Lung (tissue), 12 donors: ENCODE measurements around the gene VWA5B1. TPM values are rescaled to one million over a fixed set of nuclear protein-coding genes. Genes with fewer than 3 reads are reported as not detected.

Experiments used
- ATAC-seq: fragments of 200-7000 bp; cut with Tn5 transposase; one replicate; pipeline ENCODE4 v1.9.1; 2020; ENCODE audit warnings: moderate number of reproducible peaks; ENCODE audit not compliant: insufficient read depth, low FRiP score
- DNase-seq, 3 donors: peaks; one replicate each; pipeline ENCODE4 v3.0.0-alpha.2; 2013 to 2017
- H3K27ac ChIP-seq, 2 donors: one replicate each; pipeline ENCODE4 v1.5.1; 2013; ENCODE audit warnings: mild to moderate bottlenecking in 2 of 2, moderate library complexity in 2 of 2, control low read depth in 1 of 2, inconsistent platforms in 1 of 2, low read depth in 1 of 2, low read length in 1 of 2
- H3K27me3 ChIP-seq, 3 donors: one replicate each; pipeline ENCODE4 v1.5.1; 2013; ENCODE audit warnings: low read length in 2 of 3; ENCODE audit not compliant: control insufficient read depth in 3 of 3, insufficient read depth in 3 of 3
- H3K36me3 ChIP-seq, 4 donors: one replicate each; pipeline ENCODE4 v1.5.1; 2013; ENCODE audit warnings: low read length in 4 of 4, mild to moderate bottlenecking in 1 of 4, moderate library complexity in 1 of 4; ENCODE audit not compliant: control insufficient read depth in 4 of 4, insufficient read depth in 4 of 4
- H3K4me1 ChIP-seq, 5 donors: one replicate each; pipeline ENCODE4 v1.5.1; 2013; ENCODE audit warnings: low read length in 5 of 5, mild to moderate bottlenecking in 2 of 5, moderate library complexity in 1 of 5; ENCODE audit not compliant: control insufficient read depth in 5 of 5, insufficient read depth in 5 of 5
- H3K4me3 ChIP-seq: one replicate; pipeline ENCODE4 v1.5.1; 2013; ENCODE audit warnings: mild to moderate bottlenecking, control low read depth, moderate library complexity
- H3K9ac ChIP-seq, 2 donors: one replicate each; pipeline ENCODE4 v1.5.1; 2013; ENCODE audit warnings: low read length in 2 of 2, control low read depth in 1 of 2; ENCODE audit not compliant: insufficient read depth in 1 of 2
- H3K9me3 ChIP-seq, 4 donors: one replicate each; pipeline ENCODE4 v1.5.1; 2013; ENCODE audit warnings: low read length in 3 of 4, mild to moderate bottlenecking in 1 of 4, moderate library complexity in 1 of 4; ENCODE audit not compliant: control insufficient read depth in 4 of 4, insufficient read depth in 3 of 4
- CTCF ChIP-seq: IDR thresholded peaks from 2 replicates; pipeline ENCODE4 v1.5.1; 2012; ENCODE audit warnings: mild to moderate bottlenecking; ENCODE audit errors: control extremely low read depth, extremely low read depth
- WGBS, 2 donors: extraction: QIAGEN DNeasy Blood & Tissue Kit; methylation state at CpG; one replicate each; pipeline ENCODE4 v1.1.7; 2013; 5-methylcytosine and 5-hydroxymethylcytosine counted together
- polyA plus RNA-seq, 2 donors: library from polyadenylated mRNA; stranded (reverse); fragments of 200-250 nt; gene quantifications; one replicate each; pipeline ENCODE4 v1.2.1, GENCODE V29; 2013
- total RNA-seq, 2 donors: library from RNA; depleted of rRNA in 1 of 2; stranded (reverse); fragments of >200 nt in 1 of 2; gene quantifications; one replicate each; pipeline ENCODE4 v1.2.1, GENCODE V29; 2014 to 2021
- donor health status: control.
- donor health status: control.
- donor health status: Bipolar disorder and iron deficiency.
- donor health status: healthy.
- donor health status: DM: yes; HTN: yes; CAD: no.

Gene VWA5B1
- total and polyA plus RNA-seq, 4 donors: 0.02 to 0.40 (median 0.26) TPM

GRCh38 chr1:20353836-20354235 lies 63.2 kb downstream of the VWA5B1 start:
- Histone ChIP-seq H3K36me3 (no peaks in the 10 kb centered on the region), H3K9me3 (peaks cover 0 to 3% (median 0%) of the 10 kb centered on the region in 4 donors), H3K9ac (no peak overlapping the region), H3K4me1 (peaks cover 0 to 42% (median 14%) of the 10 kb centered on the region in 5 donors), H3K27me3 (peaks cover 0 to 7% (median 3%) of the 10 kb centered on the region in 3 donors), H3K27ac (no peak overlapping the region), H3K4me3 (no peak overlapping the region)
- WGBS, 2 donors: 90% methylated on average over 17 of the region's 17 CpGs
- no peak for TF ChIP-seq CTCF
- no peak for ATAC-seq
- no peak for DNase-seq

- H3K9me3 ChIP-seq: peaks cover 0 to 3% (median 0%) of the 10 kb centered on the region in 4 donors
- no peak for ATAC-seq
- 87% methylated on average over 4 of the region's 4 CpGs for WGBS, 2 donors
Measured at GRCh38 chr1:20354610-20355009, 63.9 kb downstream of the VWA5B1 start.

GRCh38 chr1:20355101-20355827 lies 64.6 kb downstream of the VWA5B1 start:
- H3K27me3 ChIP-seq: peaks cover 0 to 7% (median 3%) of the 10 kb centered on the region in 3 donors
- H3K4me1 ChIP-seq: peaks cover 0 to 48% (median 18%) of the 10 kb centered on the region in 5 donors
- H3K4me3 ChIP-seq: no peak overlapping the region
- H3K9ac ChIP-seq: no peak overlapping the region
- H3K27ac ChIP-seq: no peak overlapping the region
- no peaks in the 10 kb centered on the region for H3K36me3 ChIP-seq
- WGBS, 2 donors: 80 to 81% methylated on average over 14 of the region's 14 CpGs
- TF ChIP-seq CTCF: no peak
- no peak for ATAC-seq
- DNase-seq: no peak
- H3K9me3 ChIP-seq: peaks cover 0 to 3% (median 0%) of the 10 kb centered on the region in 4 donors

More at GRCh38 chr1:20354610-20355009, 63.9 kb downstream of the VWA5B1 start:
- no peaks in the 10 kb centered on the region for H3K36me3 ChIP-seq
- no peak for TF ChIP-seq CTCF
- H3K27me3 ChIP-seq: peaks cover 0 to 7% (median 3%) of the 10 kb centered on the region in 3 donors
- H3K4me3 ChIP-seq: no peak overlapping the region
- peaks cover 0 to 48% (median 18%) of the 10 kb centered on the region in 5 donors for H3K4me1 ChIP-seq
- DNase-seq: no peak
- no peak overlapping the region for H3K27ac ChIP-seq
- H3K9ac ChIP-seq: no peak overlapping the region
